Spleen (tissue), 11 donors: Measurements from ENCODE around the gene FGF21. TPM values are rescaled to one million over a fixed set of nuclear protein-coding genes. Genes with fewer than 3 reads are reported as not detected.

Experiments
- DNase-seq: peaks from one replicate; pipeline ENCODE4 v3.0.0-alpha.2; 2020
- H3K27ac ChIP-seq, 8 donors: fragments of 200-600 bp; sonication (generic) in 7 of 8; 1 replicate in 4 of 8; 2 replicates in 4 of 8; pipeline versions ENCODE4 v1.5.0 to v1.8.0; 2016 to 2021; ENCODE audit warnings: inconsistent platforms in 4 of 8, mild to moderate bottlenecking in 4 of 8, moderate library complexity in 1 of 8
- H3K27me3 ChIP-seq, 7 donors: fragments of 200-600 bp; sonication (generic) in 6 of 7; replicated peaks in 1 of 7; 1 replicate in 4 of 7; 2 replicates in 3 of 7; pipeline versions ENCODE4 v1.5.0 to v1.8.0; 2016 to 2021; ENCODE audit warnings: inconsistent platforms in 3 of 7, mild to moderate bottlenecking in 1 of 7
- H3K36me3 ChIP-seq, 6 donors: fragments of 200-600 bp; sonication (generic) in 5 of 6; 1 replicate in 4 of 6; 2 replicates in 2 of 6; pipeline versions ENCODE4 v1.5.0 to v1.8.0; 2016 to 2021; ENCODE audit warnings: inconsistent platforms in 2 of 6
- H3K4me1 ChIP-seq, 6 donors: fragments of 200-600 bp; sonication (generic) in 5 of 6; 1 replicate in 3 of 6; 2 replicates in 3 of 6; pipeline versions ENCODE4 v1.5.0 to v1.8.0; 2016 to 2021; ENCODE audit warnings: inconsistent platforms in 3 of 6
- H3K4me3 ChIP-seq, 8 donors: fragments of 200-600 bp; sonication (generic) in 7 of 8; 1 replicate in 4 of 8; 2 replicates in 4 of 8; pipeline versions ENCODE4 v1.5.0 to v1.8.0; 2016 to 2021; ENCODE audit warnings: inconsistent platforms in 4 of 8, mild to moderate bottlenecking in 4 of 8, moderate library complexity in 2 of 8
- H3K9me3 ChIP-seq, 8 donors: fragments of 200-600 bp; sonication (generic) in 7 of 8; 1 replicate in 4 of 8; 2 replicates in 4 of 8; pipeline versions ENCODE4 v1.5.0 to v1.8.0; 2016 to 2021; ENCODE audit warnings: inconsistent platforms in 4 of 8
- CTCF ChIP-seq, 11 experiments: fragments of 200-600 bp in 7 of 11; fragments of 450-650 bp in 4 of 11; sonication (generic) in 4 of 11; IDR thresholded peaks in 8 of 11; conservative IDR thresholded peaks in 3 of 11; 1 replicate in 7 of 11; 2 replicates in 4 of 11; pipeline versions ENCODE4 v1.4.0 to v1.8.0; 2016 to 2021; ENCODE audit warnings: antibody characterized with exemption in 11 of 11, inconsistent platforms in 4 of 11, mild to moderate bottlenecking in 1 of 11
- POLR2A ChIP-seq, 3 donors: fragments of 450-650 bp; IDR thresholded peaks; one replicate each; pipeline ENCODE4 v1.5.1; 2017; ENCODE audit warnings: antibody characterized with exemption in 3 of 3, mild to moderate bottlenecking in 1 of 3
- POLR2AphosphoS5 ChIP-seq, 3 donors: sonication (generic); formaldehyde crosslinking; IDR thresholded peaks; one replicate each; pipeline ENCODE4 v1.5.1; 2017; ENCODE audit warnings: antibody characterized with exemption in 3 of 3
- WGBS, 5 donors: extraction: QIAGEN DNeasy Blood & Tissue Kit in 3 of 5; methylation state at CpG; one replicate each; pipeline versions ENCODE4 v1.1.5 to v1.1.7; 2013 to 2018; 5-methylcytosine and 5-hydroxymethylcytosine counted together
- intact Hi-C: fragments of 100-400 bp; cut with DNase I; formaldehyde crosslinking; loops from one replicate; pipeline ENCODE4 v1.15.0; 2023; ENCODE audit warnings: low total_unique reads
- polyA plus RNA-seq, 3 donors: library from polyadenylated mRNA; stranded (reverse); fragments of 200-250 nt; gene quantifications; one replicate each; pipeline ENCODE4 v1.2.1, GENCODE V29; 2013
- total RNA-seq, 7 donors: library from RNA; depleted of rRNA in 3 of 7; stranded (reverse); fragments of >200 nt in 3 of 7; fragmentation: NEBNext Ultra II Directional in 4 of 7; extraction: Animal tissue kit (Norgen Biotek cat#: 25700) in 4 of 7; gene quantifications; one replicate each; pipeline versions ENCODE4 v1.1.0 to v1.2.1, GENCODE V29; 2016 to 2021
- donor health status: healthy with polysubstance abuse.
- donor health status: DM: no; HTN: no; CAD: no; lungs with moderate emphysema.
- donor health status: DM: no; HTN: no; CAD: no.
- donor health status: Bipolar disorder and iron deficiency.
- donor health status: healthy.
- donor health status: DM: no; HTN: no; CAD: no.
- donor health status: DM: yes; HTN: yes; CAD: no.

FGF21 gene
- total and polyA plus RNA-seq, 10 donors = not detected

- peaks cover 0 to 8% (median 0%) of the 10 kb centered on the region in 8 donors for H3K9me3 ChIP-seq
- H3K36me3 ChIP-seq = peaks cover 0 to 38% (median 0%) of the 10 kb centered on the region in 6 donors
- no peaks in the 10 kb centered on the region for H3K27me3 ChIP-seq
- H3K27ac ChIP-seq = peak overlapping the region; percentile 83 to 92 (median 86)
- H3K4me3 ChIP-seq = peak overlapping the region in 6 of 8 donors; percentile 33 to 75 (median 44)
- peaks cover 11 to 83% (median 54%) of the 10 kb centered on the region in 6 donors for H3K4me1 ChIP-seq
- intact Hi-C loops = no loop called here
- TF ChIP-seq POLR2A (IDR thresholded peaks at IDR 0.05) (no peak), POLR2AphosphoS5 (IDR thresholded peaks at IDR 0.05) (no peak), CTCF (IDR thresholded peaks at IDR 0.05 in 8 of 11, conservative IDR thresholded peaks at IDR 0.05 in 3 of 11) (no peak)
- no peak for DNase-seq
- 27 to 41% (median 34%) methylated on average over 11 to 12 of the region's 12 CpGs for WGBS, 5 donors
These were observed 35.1 kb upstream of the FGF21 start for GRCh38 chr19:48720251-48720612.

DNA sequence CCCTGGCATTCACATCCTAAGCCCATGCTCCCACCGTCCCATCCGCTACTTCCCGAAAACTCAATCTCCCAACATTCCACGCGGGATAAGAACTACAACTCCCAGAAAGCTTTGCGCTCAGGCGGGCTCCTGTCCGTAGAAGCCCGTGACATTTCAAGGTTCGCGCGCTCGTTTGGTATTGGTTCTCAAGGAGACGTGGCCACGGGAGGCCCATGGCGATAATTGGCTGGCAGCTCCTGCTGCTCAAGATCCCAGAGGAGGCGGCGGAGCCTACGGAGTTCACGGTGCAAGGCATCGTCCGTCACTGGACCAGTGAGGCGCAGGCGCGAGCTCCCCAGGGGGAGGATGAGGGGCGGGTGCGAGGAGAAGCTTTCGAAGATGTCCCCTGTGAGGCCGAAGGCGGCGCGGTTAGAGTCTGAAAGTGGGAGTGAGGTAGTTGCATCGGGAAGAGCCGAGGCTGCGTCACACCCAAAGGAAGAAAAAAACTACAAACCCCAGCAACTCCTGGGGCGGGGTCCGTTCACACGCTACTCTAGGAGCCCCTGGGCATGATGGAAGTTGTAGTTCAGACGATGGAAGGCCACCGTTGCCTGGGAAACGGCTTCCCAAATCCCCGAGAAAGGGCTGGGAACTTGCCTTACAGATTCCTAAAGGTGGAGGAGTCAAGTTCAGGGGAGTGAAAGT lies 34.6 kb upstream of the FGF21 start:
- H3K4me1 ChIP-seq = peaks cover 16 to 83% (median 55%) of the 10 kb centered on the region in 6 donors

DNA sequence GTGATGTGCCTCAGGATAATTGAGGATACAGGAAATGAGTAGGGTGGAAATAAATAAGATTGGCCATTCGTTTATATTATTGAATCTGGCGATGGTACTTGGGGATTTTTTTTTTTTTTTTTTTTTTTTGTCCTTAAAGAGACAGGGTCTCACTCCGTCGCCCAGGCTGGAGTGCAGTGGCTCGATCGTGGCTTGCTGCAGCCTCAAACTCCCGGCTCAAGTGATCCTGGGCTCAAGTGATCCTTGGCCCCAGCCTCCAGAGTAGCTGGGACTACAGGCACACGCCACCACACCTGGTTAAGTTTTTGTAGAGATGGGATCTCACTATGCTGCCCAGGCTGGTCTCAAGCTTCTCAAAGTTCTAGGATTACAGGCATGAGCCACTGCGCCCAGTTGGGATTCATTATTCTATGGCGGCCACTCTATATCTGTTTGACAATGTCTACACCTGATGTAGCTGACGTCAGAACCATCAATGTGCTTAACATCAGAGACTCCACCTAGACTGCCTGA lies 33.1 kb upstream of the FGF21 start:
- Histone ChIP-seq H3K36me3 (peaks cover 0 to 43% (median 0%) of the 10 kb centered on the region in 6 donors), H3K4me3 (no peak overlapping the region), H3K9me3 (peaks cover 0 to 26% (median 4%) of the 10 kb centered on the region in 8 donors), H3K4me1 (peaks cover 15 to 83% (median 63%) of the 10 kb centered on the region in 6 donors), H3K27ac (no peak overlapping the region), H3K27me3 (no peaks in the 10 kb centered on the region)
- intact Hi-C loops = no loop called here
- 84 to 90% (median 86%) methylated on average over 11 of the region's 11 CpGs for WGBS, 5 donors
- TF ChIP-seq POLR2AphosphoS5 (IDR thresholded peaks at IDR 0.05) (no peak), CTCF (IDR thresholded peaks at IDR 0.05 in 8 of 11, conservative IDR thresholded peaks at IDR 0.05 in 3 of 11) (no peak), POLR2A (IDR thresholded peaks at IDR 0.05) (no peak)
- no peak for DNase-seq

More for the DNA sequence above, 34.6 kb upstream of the FGF21 start:
- no peak for TF ChIP-seq CTCF (IDR thresholded peaks at IDR 0.05 in 8 of 11, conservative IDR thresholded peaks at IDR 0.05 in 3 of 11)
- peak; percentile 83 to 88 (median 83) for TF ChIP-seq POLR2AphosphoS5 (IDR thresholded peaks at IDR 0.05)
- H3K9me3 ChIP-seq = peaks cover 0 to 13% (median 0%) of the 10 kb centered on the region in 8 donors
- peak; percentile 96 for DNase-seq
- no peaks in the 10 kb centered on the region for H3K27me3 ChIP-seq
- peak overlapping the region; percentile 33 to 75 (median 44) for H3K4me3 ChIP-seq
- intact Hi-C loops = no loop called here
- H3K36me3 ChIP-seq = peaks cover 0 to 38% (median 0%) of the 10 kb centered on the region in 6 donors
- H3K27ac ChIP-seq = peak overlapping the region; percentile 83 to 92 (median 86)
- 6 to 20% (median 12%) methylated on average over 37 to 42 of the region's 42 CpGs for WGBS, 5 donors
